GM21367 (cell line): ENCODE measurements around the gene KDM8.
A peak's percentile ranks its signal among the peaks of the same experiment; 100 is the strongest.

Experiments
- ATAC-seq: cut with Tn5 transposase; IDR thresholded peaks from one replicate; pipeline ENCODE4 v1.9.1; 2021; ENCODE audit not compliant: unreplicated experiment

KDM8 gene

GRCh38 chr16:27203507-27204311, at the start of gene KDM8:
Gene KDM8, plus strand, starts transcription at chr16:27203526. Its CDS starts 6,598 bp downstream, at chr16:27210124.
- peak; percentile 73 for ATAC-seq

- no peak for ATAC-seq
Measured at GRCh38 chr16:27154705-27155521, 48.4 kb upstream of the KDM8 start.

GRCh38 chr16:27156579-27156978, 46.7 kb upstream of the KDM8 start:
- ATAC-seq = no peak

- ATAC-seq = no peak
Measured at GRCh38 chr16:27161398-27161797, 41.9 kb upstream of the KDM8 start.

- ATAC-seq = no peak
Measured at GRCh38 chr16:27164352-27164751, 39.0 kb upstream of the KDM8 start.

GRCh38 chr16:27165576-27165975, 37.8 kb upstream of the KDM8 start:
- no peak for ATAC-seq

- ATAC-seq = no peak
Measured at GRCh38 chr16:27168790-27169189, 34.5 kb upstream of the KDM8 start.

GRCh38 chr16:27169511-27170071, 33.7 kb upstream of the KDM8 start:
- ATAC-seq = no peak

- no peak for ATAC-seq
Measured at GRCh38 chr16:27171584-27171983, 31.7 kb upstream of the KDM8 start.

GRCh38 chr16:27174007-27174406, 29.3 kb upstream of the KDM8 start:
- ATAC-seq = no peak

- no peak for ATAC-seq
Measured at GRCh38 chr16:27174798-27175197, 28.5 kb upstream of the KDM8 start.

GRCh38 chr16:27175888-27176287, 27.4 kb upstream of the KDM8 start:
- ATAC-seq = no peak

GRCh38 chr16:27177031-27177774, 26.1 kb upstream of the KDM8 start:
- ATAC-seq = no peak

- ATAC-seq = no peak
Measured at GRCh38 chr16:27179500-27180072, 23.7 kb upstream of the KDM8 start.

GRCh38 chr16:27181019-27181790, 22.1 kb upstream of the KDM8 start:
- no peak for ATAC-seq

GRCh38 chr16:27182906-27183405, 20.4 kb upstream of the KDM8 start:
- no peak for ATAC-seq

GRCh38 chr16:27185776-27186130, 17.6 kb upstream of the KDM8 start:
- no peak for ATAC-seq

GRCh38 chr16:27188633-27189032, 14.7 kb upstream of the KDM8 start:
- no peak for ATAC-seq

- ATAC-seq = no peak
Measured at GRCh38 chr16:27189335-27189972, 13.9 kb upstream of the KDM8 start.
